Measurements from ENCODE around the gene PPP6R1. TPM values are rescaled to one million over a fixed set of nuclear protein-coding genes. Genes with fewer than 3 reads are reported as not detected.

Gene PPP6R1
- total RNA-seq, 1 experiment from 2014 or later, result 172 TPM

DNA sequence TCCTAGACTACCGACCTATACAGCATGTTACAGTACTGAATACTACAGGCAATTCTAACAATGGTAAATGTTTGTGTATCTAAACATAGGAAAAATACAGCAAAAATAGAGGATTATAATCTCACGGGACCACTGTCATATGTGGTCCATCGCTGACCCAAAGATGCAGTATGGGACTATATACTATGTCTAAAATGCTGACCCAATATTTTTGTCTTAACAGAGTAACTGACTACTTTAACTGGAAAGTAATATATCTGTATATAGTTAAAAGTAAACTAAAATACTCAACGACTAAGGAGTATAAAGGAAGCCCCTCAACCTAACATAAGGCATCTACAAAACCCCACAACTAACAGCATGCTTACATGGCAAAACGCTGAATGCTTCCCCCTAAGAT is 25.8 kb downstream of the PPP6R1 start:
- ATAC-seq, result no peak
- no peak for DNase-seq (ENCODE audit: low read depth, low spot score)
- ChIA-PET CTCF (no interaction called here), POLR2A (no interaction called here)
- no peak overlapping the region for H3K27ac ChIP-seq (ENCODE audit: low read length)
- in situ Hi-C loops (cut with HindIII; ENCODE audit: low pct_unique_long_range_greater_than_20kb, low sequenced_read_pairs) (no loop called here), intact Hi-C loops (cut with micrococcal nuclease; ENCODE audit: unreplicated experiment) (no loop called here)
- H3K27me3 ChIP-seq (ENCODE audit: control insufficient read depth, insufficient read depth, low read length), result no peaks in the 10 kb centered on the region
- no peaks in the 10 kb centered on the region for H3K9me3 ChIP-seq (ENCODE audit: control insufficient read depth, insufficient read depth, low read depth, low read length)
- TF ChIP-seq POLR2AphosphoS5 (IDR thresholded peaks at IDR 0.05; ENCODE audit: low read depth, low read length) (no peak), SIN3A (IDR thresholded peaks at IDR 0.05; ENCODE audit: borderline replicate concordance, insufficient read depth, low read depth, low read length) (no peak), TCF7L2 (IDR thresholded peaks at IDR 0.05; ENCODE audit: low read depth, low read length) (no peak)
- peaks cover 10% of the 10 kb centered on the region; the same call in 1 of the 2 replicates for H3K4me1 ChIP-seq (ENCODE audit: control insufficient read depth, insufficient read depth, low read length)
- BruUV-seq (replicated peaks), result no TSS peak
- H3K36me3 ChIP-seq (ENCODE audit: control insufficient read depth, insufficient read depth, low read length), result peaks cover 32% of the 10 kb centered on the region
- no peak overlapping the region for H3K4me3 ChIP-seq (ENCODE audit: low read depth in 2 of 2, low read length in 2 of 2)

DNA sequence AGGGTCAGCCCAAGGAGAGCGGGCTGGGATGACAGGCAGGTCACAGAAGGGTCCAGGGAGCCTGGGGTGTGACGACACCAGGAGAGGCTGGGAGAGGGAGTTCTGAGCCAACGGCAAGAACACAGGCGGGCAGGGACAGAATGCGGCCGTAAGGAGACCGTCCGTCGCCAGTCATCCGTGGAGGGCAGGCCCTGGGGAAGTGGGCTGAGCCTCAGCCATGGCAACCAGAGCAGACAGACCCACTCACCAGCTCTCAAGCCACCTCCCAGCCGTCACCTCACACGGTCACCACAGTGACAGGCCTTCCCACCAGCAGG is 26.6 kb downstream of the PPP6R1 start:
- no TSS peak for BruUV-seq (replicated peaks)
- intact Hi-C loops (cut with micrococcal nuclease; ENCODE audit: unreplicated experiment) (no loop called here), in situ Hi-C loops (cut with HindIII; ENCODE audit: low pct_unique_long_range_greater_than_20kb, low sequenced_read_pairs) (no loop called here)
- H3K36me3 ChIP-seq (ENCODE audit: control insufficient read depth, insufficient read depth, low read length), result peaks cover 27% of the 10 kb centered on the region
- no peak for DNase-seq (ENCODE audit: low read depth, low spot score)
- H3K4me1 ChIP-seq (ENCODE audit: control insufficient read depth, insufficient read depth, low read length), result peaks cover 13% of the 10 kb centered on the region; the same call in 1 of the 2 replicates
- no peaks in the 10 kb centered on the region for H3K9me3 ChIP-seq (ENCODE audit: control insufficient read depth, insufficient read depth, low read depth, low read length)
- POLR2A ChIA-PET, result interaction anchor here (0.8 kb wide), 1 partner anchor 14 kb away, joined by 9 read pairs; no protein-coding TSS in a partner anchor
- no peak for TF ChIP-seq SIN3A (IDR thresholded peaks at IDR 0.05; ENCODE audit: borderline replicate concordance, insufficient read depth, low read depth, low read length)
- CTCF ChIA-PET, result no interaction called here
- no peak for ATAC-seq
- H3K4me3 ChIP-seq (ENCODE audit: low read depth in 2 of 2, low read length in 2 of 2), result no peak overlapping the region
- no peak overlapping the region for H3K27ac ChIP-seq (ENCODE audit: low read length)
- H3K27me3 ChIP-seq (ENCODE audit: control insufficient read depth, insufficient read depth, low read length), result no peaks in the 10 kb centered on the region

- BruUV-seq (replicated peaks), result no TSS peak
- Histone ChIP-seq H3K4me3 (ENCODE audit: low read depth in 2 of 2, low read length in 2 of 2) (no peak overlapping the region), H3K27me3 (ENCODE audit: control insufficient read depth, insufficient read depth, low read length) (no peaks in the 10 kb centered on the region), H3K36me3 (ENCODE audit: control insufficient read depth, insufficient read depth, low read length) (peaks cover 25% of the 10 kb centered on the region), H3K9me3 (ENCODE audit: control insufficient read depth, insufficient read depth, low read depth, low read length) (no peaks in the 10 kb centered on the region), H3K27ac (ENCODE audit: low read length) (no peak overlapping the region), H3K4me1 (ENCODE audit: control insufficient read depth, insufficient read depth, low read length) (peaks cover 13% of the 10 kb centered on the region; the same call in 1 of the 2 replicates)
- in situ Hi-C loops (cut with HindIII; ENCODE audit: low pct_unique_long_range_greater_than_20kb, low sequenced_read_pairs), result no loop called here
- intact Hi-C loops (cut with micrococcal nuclease; ENCODE audit: unreplicated experiment), result no loop called here
- POLR2A ChIA-PET, result interaction anchor here (0.8 kb wide), 1 partner anchor 13 kb away, joined by 9 read pairs; no protein-coding TSS in a partner anchor
- CTCF ChIA-PET, result interaction anchor here (0.6 kb wide), 1 partner anchor 70 kb away, joined by 3 read pairs; no protein-coding TSS in a partner anchor
- no peak for TF ChIP-seq CTCF (IDR thresholded peaks at IDR 0.05)
- no peak for TF ChIP-seq REST (IDR thresholded peaks at IDR 0.05; ENCODE audit: insufficient read depth in 1 of 2, low read depth in 2 of 2, low read length in 1 of 2)
- no peak for TF ChIP-seq TCF7L2 (IDR thresholded peaks at IDR 0.05; ENCODE audit: low read depth, low read length)
- TF ChIP-seq SIN3A (IDR thresholded peaks at IDR 0.05; ENCODE audit: borderline replicate concordance, insufficient read depth, low read depth, low read length), result no peak
- no peak for TF ChIP-seq POLR2AphosphoS5 (IDR thresholded peaks at IDR 0.05; ENCODE audit: low read depth, low read length)
- ATAC-seq, result no peak
- DNase-seq (ENCODE audit: low read depth, low spot score), result no peak
These were observed 27.2 kb downstream of the PPP6R1 start for GRCh38 chr19:55231391-55232285.

Measured in Panc1 (cell line).